Testis (tissue), 2 donors: ENCODE measurements around the gene GLI3.

ENCODE experiments used
- CTCF ChIP-seq, 3 experiments: fragments of 450-650 bp in 2 of 3; fragments of 200-600 bp in 1 of 3; sonication (generic) in 1 of 3; IDR thresholded peaks; one replicate each; pipeline ENCODE4 v1.5.1; 2016 to 2019; ENCODE audit warnings: antibody characterized with exemption in 3 of 3, mild to moderate bottlenecking in 2 of 3, moderate library complexity in 1 of 3
- POLR2A ChIP-seq: fragments of 450-650 bp; IDR thresholded peaks from one replicate; pipeline ENCODE4 v1.6.1; 2017; ENCODE audit warnings: antibody characterized with exemption, mild to moderate bottlenecking, moderate library complexity

DNA sequence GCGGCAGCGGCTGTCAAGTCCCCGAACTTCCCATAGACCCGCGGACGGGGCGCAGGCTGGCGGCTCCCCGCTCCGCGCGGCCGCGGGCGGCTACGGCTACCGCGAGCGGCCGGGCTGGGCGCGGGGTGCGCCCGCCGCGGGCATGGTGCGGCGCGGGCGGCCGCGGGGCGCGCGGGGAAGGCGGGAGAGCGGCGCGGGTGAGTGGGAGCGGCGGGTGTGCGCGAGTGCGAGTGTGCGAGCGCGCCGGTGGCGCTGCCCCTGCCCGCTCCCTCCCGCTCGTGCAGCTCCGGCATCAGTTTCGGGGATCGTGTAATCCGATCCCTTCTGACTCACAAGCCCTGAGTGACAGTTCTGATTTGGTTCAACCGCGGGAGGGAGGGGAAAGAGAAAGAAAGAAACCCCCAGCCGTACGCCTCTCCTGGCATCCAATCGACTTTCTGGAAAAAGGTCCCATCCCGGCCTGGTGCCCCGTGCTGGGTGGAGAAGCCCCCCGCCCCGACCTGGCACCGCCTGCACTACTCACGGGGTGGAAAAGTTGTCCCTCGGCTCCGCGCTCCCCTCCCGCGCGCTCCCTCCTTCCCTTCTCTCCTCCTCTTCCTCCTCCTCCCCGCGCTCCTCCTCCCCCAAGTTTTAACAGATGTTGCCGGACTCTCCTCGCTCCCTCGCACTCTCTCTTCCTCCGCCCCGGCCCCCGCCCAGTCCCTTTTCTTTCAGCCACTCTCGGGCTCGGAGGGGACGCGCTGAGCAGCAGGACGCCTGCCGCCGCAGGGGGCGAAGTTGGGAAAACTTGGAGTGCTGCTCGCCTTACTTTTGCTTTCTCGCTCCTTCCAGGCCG lies at the start of gene GLI3:
- TF ChIP-seq CTCF (IDR thresholded peaks at IDR 0.05) (peak in 1 of 3 experiments; percentile 19), POLR2A (no peak)
